Amniotic epithelial cell (primary cell): ENCODE data around the gene CHIA.
"Not testable (repeated sequence)": the region's sequence is repeated elsewhere in the genome, so short reads cannot be mapped to it uniquely, and the experiment has no call there.

Source experiments
- DNase-seq: peaks from one replicate; pipeline ENCODE4 v3.0.0-alpha.2; 2010; ENCODE audit warnings: low read depth

Gene CHIA

GRCh38 chr1:111285879-111286278, 4.8 kb upstream of the CHIA start:
- DNase-seq: no peak

GRCh38 chr1:111286912-111287311, 3.7 kb upstream of the CHIA start:
- DNase-seq: no peak

- DNase-seq: no peak
Observed at GRCh38 chr1:111289371-111289770, 1.3 kb upstream of the CHIA start.

- DNase-seq: no peak
Observed at GRCh38 chr1:111290104-111290503, 547 bp upstream of the CHIA start.

GRCh38 chr1:111294390-111294789, 3.7 kb downstream of the CHIA start:
- no peak for DNase-seq

- DNase-seq: no peak
Observed at GRCh38 chr1:111302374-111302773, 11.7 kb downstream of the CHIA start.

- no peak for DNase-seq
Observed at GRCh38 chr1:111309690-111310089, 19.0 kb downstream of the CHIA start.

- no peak for DNase-seq
Observed at GRCh38 chr1:111318523-111318922, 27.9 kb downstream of the CHIA start.

GRCh38 chr1:111320066-111320879, 29.6 kb downstream of the CHIA start:
- no peak for DNase-seq

GRCh38 chr1:111323231-111323630, 32.6 kb downstream of the CHIA start:
- DNase-seq: no peak

GRCh38 chr1:111332190-111332589, 41.5 kb downstream of the CHIA start:
- DNase-seq: no peak

- peak; percentile 2 for DNase-seq
Observed at GRCh38 chr1:111334169-111334568, 43.5 kb downstream of the CHIA start.

- not testable (repeated sequence) for DNase-seq
Observed at GRCh38 chr1:111335214-111335877, 44.7 kb downstream of the CHIA start.

- not testable (repeated sequence) for DNase-seq
Observed at GRCh38 chr1:111338849-111339248, 48.2 kb downstream of the CHIA start.

- peak; percentile 74 for DNase-seq
Observed at GRCh38 chr1:111346089-111346885, 55.6 kb downstream of the CHIA start.

GRCh38 chr1:111347026-111347425, 56.4 kb downstream of the CHIA start:
- DNase-seq: no peak

GRCh38 chr1:111351700-111352099, 61.0 kb downstream of the CHIA start:
- DNase-seq: no peak

GRCh38 chr1:111354584-111354983, 63.9 kb downstream of the CHIA start:
- DNase-seq: no peak

GRCh38 chr1:111358964-111359363, 68.3 kb downstream of the CHIA start:
- DNase-seq: no peak

GRCh38 chr1:111359376-111359775, 68.7 kb downstream of the CHIA start:
- DNase-seq: no peak

GRCh38 chr1:111360257-111360656, 69.6 kb downstream of the CHIA start:
- DNase-seq: not testable (repeated sequence)

- no peak for DNase-seq
Observed at GRCh38 chr1:111361761-111362160, 71.1 kb downstream of the CHIA start.

- DNase-seq: no peak
Observed at GRCh38 chr1:111364690-111365089, 74.0 kb downstream of the CHIA start.
